ENCODE measurements around the gene ZNF304. TPM values are rescaled to one million over a fixed set of nuclear protein-coding genes. Genes with fewer than 3 reads are reported as not detected.

ZNF304 gene
- 9.2 and 10.5 TPM in 2 replicates for total RNA-seq (ENCODE audit: low replicate concordance)

DNA sequence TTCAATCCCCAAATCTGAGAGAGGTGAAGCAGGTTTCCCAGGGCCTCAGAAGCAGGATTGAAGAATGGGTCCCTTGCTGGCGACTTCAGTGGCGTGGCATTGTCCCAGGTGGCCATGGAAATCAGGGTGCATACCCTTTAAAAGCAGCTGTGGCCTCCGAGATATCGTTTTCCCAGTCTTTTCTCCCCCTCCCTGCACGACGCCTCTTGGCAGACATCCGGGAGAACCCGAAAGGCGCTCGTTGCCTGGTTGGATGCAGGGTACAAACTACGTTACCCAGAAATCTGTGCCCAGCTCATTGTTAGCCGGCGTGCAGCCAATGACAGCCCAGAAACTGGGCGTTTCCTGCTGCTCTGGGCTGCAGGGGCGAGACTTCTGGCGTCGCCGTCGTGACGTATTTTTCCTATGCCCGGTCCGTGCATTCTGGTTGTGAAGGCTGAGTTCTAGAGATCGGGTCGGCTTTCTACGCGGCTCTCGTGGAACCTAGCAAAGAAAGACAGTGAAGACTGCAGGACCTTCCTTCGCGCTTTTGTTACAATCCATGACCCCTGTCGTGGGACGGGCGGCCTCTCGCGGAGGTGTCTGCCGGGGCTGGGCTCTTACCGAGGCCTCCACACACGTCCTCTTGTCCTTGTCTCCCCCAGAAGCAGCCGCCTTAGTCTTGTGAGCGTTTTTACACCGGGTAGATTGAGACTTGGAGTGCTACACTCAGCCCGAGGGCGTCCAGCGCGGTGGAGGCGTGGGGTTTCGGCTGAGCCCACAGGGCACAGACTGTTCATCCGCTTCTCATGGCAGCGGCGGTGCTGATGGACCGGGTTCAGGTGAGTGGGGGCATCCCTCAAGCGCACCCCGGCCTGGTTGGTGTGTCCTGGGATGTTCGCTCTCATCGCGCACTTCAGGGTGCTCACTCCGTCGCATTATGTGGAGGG, at the start of gene ZNF304:
ZNF304 (plus strand) TSS at position 395 of the 929 bp plus-strand sequence; CDS start at position 789, 394 bp downstream.

DNA sequence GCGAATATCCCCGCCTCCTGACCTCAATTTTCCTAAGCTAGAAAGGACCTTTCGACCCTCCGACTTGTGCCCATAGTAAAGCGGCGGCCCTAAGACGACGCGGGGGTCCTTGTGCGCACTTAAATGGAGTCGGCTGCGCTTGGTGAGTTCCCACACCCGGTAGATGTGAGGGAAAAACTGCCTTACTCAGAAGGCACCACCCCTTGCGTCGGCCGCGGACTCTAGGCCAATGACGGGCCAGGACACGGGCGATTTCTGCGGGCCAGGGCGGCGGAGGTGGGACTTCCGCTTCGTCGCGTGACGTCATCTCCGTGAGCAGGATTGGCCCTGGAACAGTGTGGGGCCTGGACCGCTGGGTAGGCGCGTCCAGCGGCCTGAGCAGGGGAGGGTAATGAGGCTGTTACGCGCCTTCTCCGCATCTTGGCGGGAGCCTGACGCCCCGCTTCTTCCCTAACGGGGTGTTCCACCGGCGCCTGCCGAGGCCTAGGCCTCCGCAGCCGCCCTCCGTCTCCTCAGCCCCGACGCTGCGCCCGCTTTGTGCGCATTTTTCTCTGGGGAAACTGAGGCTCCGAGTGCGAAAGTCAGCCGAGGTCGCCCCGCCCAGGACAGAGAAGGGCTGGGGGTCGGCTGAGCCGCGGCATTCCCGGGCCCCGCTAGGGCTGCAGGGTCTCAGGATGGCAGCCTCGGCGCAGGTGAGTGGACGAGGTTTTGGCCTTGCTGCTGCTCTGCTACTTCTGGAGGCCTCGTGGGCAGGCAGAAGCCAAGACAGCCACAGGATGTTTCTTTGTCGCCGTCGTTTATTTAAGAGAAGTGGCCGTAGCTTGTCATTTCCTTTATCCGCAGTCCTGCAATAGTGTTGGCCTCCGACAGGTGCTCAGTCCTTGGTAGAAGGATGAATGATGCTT, 30.6 kb upstream of the ZNF304 start, which contains the start of gene ZNF543:
ZNF543 (plus strand) TSS at position 293 of the 905 bp plus-strand sequence; CDS start at position 675, 382 bp downstream.

GRCh38 chr19:57362997-57363687, 12.1 kb downstream of the ZNF304 start, which contains the start of the genes TRAPPC2B and ZNF547:
TRAPPC2B (plus strand) TSS chr19:57363551; CDS start chr19:57364834, 1,283 bp downstream.
ZNF547 (plus strand) TSS chr19:57363551; CDS start chr19:57368556, 5,005 bp downstream.

GRCh38 chr19:57389730-57390598, 38.9 kb downstream of the ZNF304 start, which contains the start of gene ZNF548:
ZNF548 (plus strand) TSS chr19:57389854; CDS start chr19:57390100, 246 bp downstream.

Other genes starting within 250 kb of the ZNF304 start
- gene USP29, start 231.3 kb upstream of the ZNF304 start, total RNA-seq (ENCODE audit: low replicate concordance) = not detected in 2 replicates
- gene ZIM3, start 206.1 kb upstream of the ZNF304 start, total RNA-seq (ENCODE audit: low replicate concordance) = not detected in 2 replicates
- gene DUXA, start 183.8 kb upstream of the ZNF304 start, total RNA-seq (ENCODE audit: low replicate concordance) = not detected in 2 replicates
- gene ZNF264, start 159.8 kb upstream of the ZNF304 start, total RNA-seq (ENCODE audit: low replicate concordance) = 26.3 and 32.6 TPM in 2 replicates
- gene AURKC, start 120.2 kb upstream of the ZNF304 start, total RNA-seq (ENCODE audit: low replicate concordance) = 0.35 and 0.98 TPM in 2 replicates
- 22.8 and 38.7 TPM in 2 replicates for gene ZNF805, start 110.6 kb upstream of the ZNF304 start, total RNA-seq (ENCODE audit: low replicate concordance)
- gene ZNF460, start 70.8 kb upstream of the ZNF304 start, total RNA-seq (ENCODE audit: low replicate concordance) = 68.6 and 96.9 TPM in 2 replicates
- gene ZNF543, start 30.8 kb upstream of the ZNF304 start, total RNA-seq (ENCODE audit: low replicate concordance) = 6.7 and 9.3 TPM in 2 replicates
- 10.7 and 16.0 TPM in 2 replicates for gene TRAPPC2B, start 12.3 kb downstream of the ZNF304 start, total RNA-seq (ENCODE audit: low replicate concordance)
- gene ZNF547, start 12.3 kb downstream of the ZNF304 start, total RNA-seq (ENCODE audit: low replicate concordance) = 4.3 and 10.6 TPM in 2 replicates
- 19.0 and 23.7 TPM in 2 replicates for gene ZNF548, start 38.6 kb downstream of the ZNF304 start, total RNA-seq (ENCODE audit: low replicate concordance)
- 9.1 and 18.1 TPM in 2 replicates for gene ZNF17, start 59.9 kb downstream of the ZNF304 start, total RNA-seq (ENCODE audit: low replicate concordance)
- 8.2 and 17.4 TPM in 2 replicates for gene ZNF749, start 84.1 kb downstream of the ZNF304 start, total RNA-seq (ENCODE audit: low replicate concordance)
- gene VN1R1, start 105.9 kb downstream of the ZNF304 start, total RNA-seq (ENCODE audit: low replicate concordance) = 0.23 and 0.30 TPM in 2 replicates
- 13.1 and 25.6 TPM in 2 replicates for gene ZNF772, start 126.3 kb downstream of the ZNF304 start, total RNA-seq (ENCODE audit: low replicate concordance)
- gene ZNF419, start 136.5 kb downstream of the ZNF304 start, total RNA-seq (ENCODE audit: low replicate concordance) = 8.2 and 23.2 TPM in 2 replicates
- 9.1 and 27.1 TPM in 2 replicates for gene ZNF773, start 148.7 kb downstream of the ZNF304 start, total RNA-seq (ENCODE audit: low replicate concordance)
- 4.1 and 9.5 TPM in 2 replicates for gene ZNF549, start 176.1 kb downstream of the ZNF304 start, total RNA-seq (ENCODE audit: low replicate concordance)
- gene ZNF550, start 208.6 kb downstream of the ZNF304 start, total RNA-seq (ENCODE audit: low replicate concordance) = 5.0 and 10.6 TPM in 2 replicates
- 4.8 and 6.3 TPM in 2 replicates for gene ZNF416, start 227.6 kb downstream of the ZNF304 start, total RNA-seq (ENCODE audit: low replicate concordance)
- 4.6 and 11.3 TPM in 2 replicates for gene ZIK1, start 232.9 kb downstream of the ZNF304 start, total RNA-seq (ENCODE audit: low replicate concordance)
- gene ZNF530, start 248.6 kb downstream of the ZNF304 start, total RNA-seq (ENCODE audit: low replicate concordance) = 0.70 and 4.1 TPM in 2 replicates

All from smooth muscle cell of the coronary artery (primary cell).